Left hindlimb (tissue), 1 donor: ENCODE measurements around the gene LIPT1.
A peak's percentile ranks its signal among the peaks of the same experiment; 100 is the strongest.
"Not testable (repeated sequence)": the region's sequence is repeated elsewhere in the genome, so short reads cannot be mapped to it uniquely, and the experiment has no call there.

Experiments
- DNase-seq: peaks from one replicate; pipeline ENCODE4 v3.0.0-alpha.2; 2018

LIPT1 gene

GRCh38 chr2:99154643-99155536, at the start of gene LIPT1, which contains the start of gene TSGA10:
TSS of gene LIPT1 (plus strand) at chr2:99154967. CDS start at chr2:99161958, 6,991 bp downstream.
TSS of gene TSGA10 (minus strand) at chr2:99154942. CDS start at chr2:99109439, 45,503 bp downstream.
- DNase-seq: peak; percentile 93

GRCh38 chr2:99106913-99107312, 47.9 kb upstream of the LIPT1 start:
- DNase-seq: no peak

- DNase-seq: no peak
Measured at GRCh38 chr2:99111236-99111635, 43.5 kb upstream of the LIPT1 start.

- DNase-seq: no peak
Measured at GRCh38 chr2:99111945-99112344, 42.8 kb upstream of the LIPT1 start.

- no peak for DNase-seq
Measured at GRCh38 chr2:99112617-99113016, 42.1 kb upstream of the LIPT1 start.

GRCh38 chr2:99127981-99128380, 26.8 kb upstream of the LIPT1 start:
- DNase-seq: no peak

GRCh38 chr2:99135044-99135556, 19.7 kb upstream of the LIPT1 start:
- DNase-seq: not testable (repeated sequence)

GRCh38 chr2:99139003-99139402, 15.8 kb upstream of the LIPT1 start:
- no peak for DNase-seq

GRCh38 chr2:99140056-99140859, 14.5 kb upstream of the LIPT1 start:
- no peak for DNase-seq

- DNase-seq: no peak
Measured at GRCh38 chr2:99140860-99141109, 14.0 kb upstream of the LIPT1 start.

- DNase-seq: peak; percentile 94
Measured at GRCh38 chr2:99141110-99142108, 13.4 kb upstream of the LIPT1 start, which contains the start of gene C2orf15. TSS of gene C2orf15 (plus strand) at chr2:99141707. CDS start at chr2:99150559, 8,852 bp downstream.

- no peak for DNase-seq
Measured at GRCh38 chr2:99150706-99151105, 4.1 kb upstream of the LIPT1 start.

GRCh38 chr2:99152199-99152895, 2.4 kb upstream of the LIPT1 start:
- no peak for DNase-seq

- DNase-seq: no peak
Measured at GRCh38 chr2:99153921-99154604, 704 bp upstream of the LIPT1 start.

GRCh38 chr2:99156891-99157290, 2.1 kb downstream of the LIPT1 start:
- DNase-seq: no peak

- no peak for DNase-seq
Measured at GRCh38 chr2:99158599-99158998, 3.8 kb downstream of the LIPT1 start.

GRCh38 chr2:99159594-99159993, 4.8 kb downstream of the LIPT1 start:
- DNase-seq: no peak

- DNase-seq: no peak
Measured at GRCh38 chr2:99166218-99166617, 11.5 kb downstream of the LIPT1 start.

- no peak for DNase-seq
Measured at GRCh38 chr2:99169534-99169933, 14.8 kb downstream of the LIPT1 start.

- DNase-seq: no peak
Measured at GRCh38 chr2:99171377-99172140, 16.8 kb downstream of the LIPT1 start.
